Stimulated activated CD4-positive, alpha-beta T cell treated with anti-CD3 and anti-CD28 coated beads, Interleukin-4, amount 100 ng/mL, for 1 hour (primary cell): ENCODE measurements around the gene GLRX.
"Not testable (repeated sequence)": the region's sequence is repeated elsewhere in the genome, so short reads cannot be mapped to it uniquely, and the experiment has no call there.

Experiments used
- DNase-seq: peaks from one replicate; pipeline ENCODE4 v3.0.0-alpha.2; 2020

GLRX gene

GRCh38 chr5:95826949-95827891 is 4.7 kb upstream of the GLRX start:
- no peak for DNase-seq

- DNase-seq, result no peak
These were observed 3.0 kb upstream of the GLRX start for GRCh38 chr5:95825495-95825894.

- DNase-seq, result no peak
These were observed 2.2 kb upstream of the GLRX start for GRCh38 chr5:95824747-95825146.

- DNase-seq, result peak; percentile 29
These were observed 1.4 kb upstream of the GLRX start for GRCh38 chr5:95823738-95824609.

DNA sequence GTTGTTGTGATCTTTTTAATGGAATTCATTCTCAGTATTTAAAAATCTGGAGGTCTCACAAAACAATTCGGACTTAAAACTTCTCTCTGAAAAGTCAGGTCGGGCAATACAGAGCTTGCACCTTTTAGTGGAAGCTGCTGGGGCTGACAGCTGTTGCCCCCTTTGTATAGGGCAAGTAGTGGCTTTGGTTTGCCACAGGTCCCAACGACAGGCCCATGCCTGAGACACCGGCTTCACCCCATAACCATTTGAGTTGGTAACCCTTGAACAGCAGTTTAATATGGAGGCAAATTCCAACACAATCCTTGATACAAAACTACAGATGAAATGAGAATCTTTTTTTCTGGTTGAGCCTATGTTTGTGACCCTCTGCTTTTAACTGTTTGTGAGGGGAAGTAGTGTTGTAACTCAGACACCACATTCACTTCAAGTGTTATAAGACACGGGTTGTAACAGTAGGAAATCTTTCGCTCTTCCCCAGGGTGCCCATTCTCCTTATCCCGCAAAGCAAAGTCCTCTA is 752 bp upstream of the GLRX start:
- DNase-seq, result no peak

DNA sequence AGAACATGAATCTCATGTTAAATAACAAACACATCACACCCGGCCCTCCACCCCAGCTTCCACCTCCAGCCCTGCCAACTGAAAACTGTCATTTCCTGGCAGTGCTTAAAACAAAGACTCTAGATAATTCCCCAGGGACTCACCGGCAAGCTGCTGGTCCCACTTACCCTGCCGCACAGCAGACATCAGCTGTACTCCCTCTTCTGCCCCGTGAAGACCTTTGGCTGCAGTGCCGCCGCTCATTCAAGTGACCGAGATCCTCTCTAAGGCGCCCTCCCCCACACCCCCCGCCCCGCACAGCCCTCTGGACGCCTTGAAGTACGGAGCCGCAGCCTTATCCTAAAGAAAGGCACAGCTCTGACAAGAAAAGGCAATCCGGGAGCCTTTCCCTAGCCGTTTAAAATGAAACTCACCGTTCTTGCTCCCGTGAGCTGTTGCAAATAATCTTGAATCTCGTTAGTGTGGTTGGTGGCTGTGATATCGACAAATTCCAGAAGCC is 434 bp downstream of the GLRX start:
- DNase-seq, result peak; percentile 30

GRCh38 chr5:95821110-95822021 is 1.2 kb downstream of the GLRX start:
- DNase-seq, result no peak

DNA sequence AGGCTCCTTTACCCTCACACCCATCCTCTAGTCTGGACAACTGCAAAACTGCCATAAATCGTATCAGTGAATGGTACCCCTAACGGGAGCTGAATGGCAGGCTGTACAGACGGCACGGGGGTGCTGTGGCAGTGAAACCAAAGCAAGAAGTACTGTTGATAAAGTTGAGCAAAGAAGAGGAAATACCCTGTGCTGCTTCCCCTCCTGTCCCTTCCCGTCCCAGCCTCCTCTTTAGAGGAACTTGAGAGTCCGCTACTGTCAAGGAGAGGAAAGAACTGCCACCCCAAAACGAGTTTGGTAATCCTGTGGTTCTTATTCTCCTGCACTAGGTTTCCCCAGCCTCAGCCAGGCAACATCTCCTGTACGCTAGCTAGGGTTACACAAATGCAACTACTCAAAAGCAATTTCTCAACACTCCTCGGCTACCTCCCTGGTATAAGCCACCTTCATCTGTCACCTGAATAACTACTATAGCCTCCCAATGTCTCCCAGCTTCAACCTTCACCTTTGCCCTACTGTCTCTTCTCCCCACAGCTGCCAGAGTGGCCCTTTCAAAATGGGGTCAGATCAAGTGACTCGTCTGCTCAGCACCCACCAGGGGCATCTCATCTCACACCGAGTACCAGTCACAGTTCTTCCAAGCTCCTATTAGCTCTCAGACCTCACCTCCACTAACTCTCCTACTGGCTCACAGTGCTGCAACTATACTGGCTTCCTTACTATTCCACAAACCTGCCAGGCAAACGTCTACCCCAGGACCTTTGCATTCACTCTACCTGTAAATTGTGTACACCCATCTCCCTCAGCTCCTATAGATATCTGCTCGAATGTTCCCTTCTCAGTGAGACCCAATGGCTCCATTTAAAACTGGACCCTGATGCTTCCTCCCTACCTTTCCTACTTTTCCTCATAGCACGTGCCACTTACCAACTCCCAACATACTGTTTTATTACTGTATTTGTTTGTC is 4.1 kb downstream of the GLRX start:
- peak; percentile 26 for DNase-seq

GRCh38 chr5:95817430-95817829 is 5.1 kb downstream of the GLRX start:
- peak; percentile 42 for DNase-seq

DNA sequence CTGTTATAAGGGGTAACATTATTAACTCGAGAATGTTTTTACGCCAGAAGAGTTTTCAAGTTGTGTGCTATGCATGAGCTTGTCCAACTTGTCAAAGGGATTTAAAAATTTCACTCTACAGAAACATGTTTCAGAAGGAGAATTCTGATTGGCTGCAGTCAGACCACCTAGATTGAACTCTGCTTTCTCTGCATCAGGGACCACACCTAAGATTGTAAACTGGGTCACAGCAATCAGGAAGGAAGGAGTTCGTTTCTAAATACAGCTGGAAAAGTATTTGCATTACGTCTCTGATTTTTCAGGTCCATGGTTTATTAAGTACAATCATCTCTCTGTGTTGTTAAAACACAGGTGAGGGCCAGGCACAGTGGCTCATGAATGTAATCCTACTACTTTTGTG is 5.8 kb downstream of the GLRX start:
- no peak for DNase-seq

DNA sequence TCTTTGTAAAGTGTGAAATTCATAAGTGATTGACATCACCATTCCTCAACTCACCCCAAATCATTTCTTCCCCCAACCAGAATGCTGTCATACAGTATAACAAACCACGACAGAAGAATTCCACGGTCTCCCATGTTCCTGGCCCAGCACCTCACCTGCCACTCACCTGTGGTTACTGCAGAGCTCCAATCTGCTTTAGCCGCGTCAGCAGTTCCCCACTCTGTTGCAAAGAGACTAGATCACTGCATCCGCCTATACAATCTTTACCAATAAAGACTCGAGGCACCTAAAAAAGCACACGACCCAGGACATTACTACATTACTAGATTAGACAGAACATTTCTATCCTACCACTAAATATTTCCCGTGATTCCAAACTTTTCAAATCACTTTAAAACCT is 6.2 kb downstream of the GLRX start:
- no peak for DNase-seq

DNA sequence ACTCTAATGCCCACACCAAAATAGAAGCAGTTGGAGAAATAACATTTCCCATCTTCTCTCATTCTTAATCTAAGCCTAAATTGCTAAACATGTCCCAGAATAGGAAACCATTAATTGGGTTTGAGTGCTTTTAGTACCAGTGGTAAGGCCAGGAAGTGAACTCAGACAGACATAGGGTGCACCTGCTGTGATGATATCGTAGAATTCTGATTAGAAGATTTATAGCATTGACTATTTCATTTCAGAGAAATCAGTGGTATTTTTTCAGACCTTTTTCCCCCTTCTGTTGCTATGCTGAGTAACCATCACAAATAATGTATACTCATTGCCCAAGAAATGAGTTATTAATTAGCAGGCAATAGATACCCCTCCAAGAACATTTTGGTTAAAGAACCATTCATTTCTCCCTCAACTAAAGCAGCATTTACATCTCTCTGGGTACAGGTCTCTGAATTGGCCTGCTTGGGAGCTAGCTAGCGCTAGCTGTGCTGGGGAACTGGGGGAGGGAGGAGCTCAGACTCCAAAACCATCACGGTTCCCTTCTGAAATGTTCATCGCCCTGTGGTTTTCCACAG is 7.3 kb downstream of the GLRX start:
- no peak for DNase-seq

GRCh38 chr5:95813035-95813434 is 9.5 kb downstream of the GLRX start:
- DNase-seq, result not testable (repeated sequence)

- peak; percentile 29 for DNase-seq
These were observed 10.5 kb downstream of the GLRX start for GRCh38 chr5:95812074-95812471.

GRCh38 chr5:95811461-95812073 is 11.0 kb downstream of the GLRX start:
- DNase-seq, result not testable (repeated sequence)

- not testable (repeated sequence) for DNase-seq
These were observed 11.5 kb downstream of the GLRX start for GRCh38 chr5:95811126-95811423.

DNA sequence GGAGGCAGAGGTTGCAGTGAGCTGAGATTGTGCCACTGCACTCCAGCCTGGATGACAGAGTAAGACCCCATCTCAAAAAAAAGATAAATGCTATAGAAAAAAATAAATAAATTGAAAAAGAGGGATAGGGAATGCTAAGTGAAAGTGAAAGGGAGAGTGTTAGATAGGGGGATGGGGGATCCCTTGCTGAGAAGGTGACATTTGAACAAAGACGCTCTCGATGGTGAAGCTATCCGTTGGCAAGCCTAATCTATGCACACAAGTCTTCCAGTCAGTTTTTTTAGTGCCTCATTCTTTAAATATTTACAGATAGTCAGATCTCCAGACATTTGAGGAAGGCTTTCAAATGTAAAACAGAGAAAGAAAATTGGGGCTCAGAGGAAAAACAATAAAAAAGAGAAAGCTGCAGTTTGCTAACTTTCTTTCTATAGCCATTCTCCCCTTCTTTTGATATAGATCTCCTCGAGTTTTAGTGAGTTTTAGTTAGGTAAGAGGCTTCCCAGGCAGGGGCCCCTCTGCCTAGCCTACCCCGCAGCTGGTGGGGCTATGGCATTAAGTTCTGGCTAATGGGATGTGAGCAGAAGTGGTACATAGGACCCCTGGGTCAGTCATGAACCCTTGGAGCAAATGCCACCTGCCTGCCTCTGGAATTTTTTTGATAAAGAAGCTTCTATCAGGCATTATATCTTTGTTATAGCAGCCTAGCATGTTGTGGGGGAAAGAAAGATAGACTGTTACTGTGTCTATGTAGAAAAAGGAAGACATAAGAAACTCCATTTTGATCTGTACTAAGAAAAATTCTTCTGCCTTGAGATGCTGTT is 12.0 kb downstream of the GLRX start:
- no peak for DNase-seq

DNA sequence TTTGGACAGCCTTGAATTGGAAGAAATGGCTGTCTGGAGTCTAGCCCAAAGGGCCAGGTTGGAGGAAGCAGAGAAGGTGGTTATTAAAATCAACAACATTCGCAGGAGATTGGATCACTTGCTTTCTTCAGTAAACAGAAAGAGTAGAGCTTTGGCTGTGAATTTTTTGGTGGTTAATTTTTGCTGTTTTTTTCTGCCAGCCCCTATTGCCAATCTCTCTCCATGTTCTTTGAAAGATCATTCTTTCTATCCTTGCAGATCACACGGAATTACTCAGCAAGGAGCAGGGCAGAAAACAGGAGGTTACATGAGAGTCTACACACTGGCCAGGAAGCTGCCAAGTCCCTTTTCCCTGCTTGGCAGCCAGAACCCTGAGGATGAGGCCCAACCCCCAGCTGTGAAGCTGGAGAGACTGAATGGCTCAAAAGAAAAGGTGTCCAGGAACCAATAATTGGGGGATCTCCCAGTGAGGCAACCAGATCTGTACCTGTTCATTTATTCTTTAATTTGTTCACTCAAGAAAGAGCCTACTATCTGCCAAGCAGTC is 13.0 kb downstream of the GLRX start:
- no peak for DNase-seq
